ENCODE data around the gene BRWD1.
A peak's percentile ranks its signal among the peaks of the same experiment; 100 is the strongest.

BRWD1 gene

GRCh38 chr21:39175154-39175553 is 138.3 kb downstream of the BRWD1 start:
- peak; percentile 14 for TF ChIP-seq CTCF (IDR thresholded peaks at IDR 0.05; ENCODE audit: insufficient read depth, low read length, missing control alignments)
- ChIA-PET CTCF (interaction anchor here (0.6 to 1.6 kb wide), 6 partner anchors 13 to 665 kb away, joined by 3 to 4 read pairs (median 4); no protein-coding TSS in a partner anchor), POLR2A (no interaction called here)
- H3K4me3 ChIP-seq (ENCODE audit: low read depth, low read length): no peak overlapping the region
- no peak for DNase-seq (ENCODE audit: low read depth, low spot score)

GRCh38 chr21:39173716-39174680 is 139.4 kb downstream of the BRWD1 start:
- TF ChIP-seq CTCF (IDR thresholded peaks at IDR 0.05; ENCODE audit: insufficient read depth, low read length, missing control alignments): no peak
- ChIA-PET POLR2A (no interaction called here), CTCF (interaction anchor here (0.6 to 2.1 kb wide), 8 partner anchors 12 to 664 kb away, joined by 3 to 5 read pairs (median 4); no protein-coding TSS in a partner anchor)
- H3K4me3 ChIP-seq (ENCODE audit: low read depth, low read length): no peak overlapping the region
- no peak for DNase-seq (ENCODE audit: low read depth, low spot score)

- TF ChIP-seq CTCF (IDR thresholded peaks at IDR 0.05; ENCODE audit: insufficient read depth, low read length, missing control alignments): no peak
- CTCF ChIA-PET: interaction anchor here (1.0 to 1.3 kb wide), 3 partner anchors 28 to 436 kb away, joined by 3 read pairs; no protein-coding TSS in a partner anchor
- no peak overlapping the region for H3K4me3 ChIP-seq (ENCODE audit: low read depth, low read length)
- POLR2A ChIA-PET: no interaction called here
- DNase-seq (ENCODE audit: low read depth, low spot score): no peak
These were observed 143.5 kb downstream of the BRWD1 start for GRCh38 chr21:39169906-39170305.

- H3K4me3 ChIP-seq (ENCODE audit: low read depth, low read length): no peak overlapping the region
- DNase-seq (ENCODE audit: low read depth, low spot score): no peak
- ChIA-PET POLR2A (no interaction called here), CTCF (interaction anchor here (1.0 to 1.8 kb wide), 2 partner anchors 15 to 31 kb away, joined by 3 to 5 read pairs; no protein-coding TSS in a partner anchor)
- TF ChIP-seq CTCF (IDR thresholded peaks at IDR 0.05; ENCODE audit: insufficient read depth, low read length, missing control alignments): no peak
These were observed 144.6 kb downstream of the BRWD1 start for GRCh38 chr21:39168800-39169199.

GRCh38 chr21:39164523-39164922 is 148.9 kb downstream of the BRWD1 start:
- no peak for TF ChIP-seq CTCF (IDR thresholded peaks at IDR 0.05; ENCODE audit: insufficient read depth, low read length, missing control alignments)
- DNase-seq (ENCODE audit: low read depth, low spot score): no peak
- CTCF ChIA-PET: interaction anchor here (1.3 kb wide), 1 partner anchor 11 kb away, joined by 5 read pairs; no protein-coding TSS in a partner anchor
- no peak overlapping the region for H3K4me3 ChIP-seq (ENCODE audit: low read depth, low read length)
- POLR2A ChIA-PET: no interaction called here

- no peak overlapping the region for H3K4me3 ChIP-seq (ENCODE audit: low read depth, low read length)
- TF ChIP-seq CTCF (IDR thresholded peaks at IDR 0.05; ENCODE audit: insufficient read depth, low read length, missing control alignments): no peak
- no peak for DNase-seq (ENCODE audit: low read depth, low spot score)
- ChIA-PET CTCF (interaction anchor here (1.3 to 1.6 kb wide), 2 partner anchors 14 to 24 kb away, joined by 3 read pairs; no protein-coding TSS in a partner anchor), POLR2A (no interaction called here)
These were observed 152.4 kb downstream of the BRWD1 start for GRCh38 chr21:39161064-39161463.

All from AG04449 (cell line).